ENCODE measurements around the gene SHANK3. TPM values are rescaled to one million over a fixed set of nuclear protein-coding genes. Genes with fewer than 3 reads are reported as not detected.

SHANK3 gene
- total and polyA plus RNA-seq, 2 of the 4 experiments (the other 2 are of a cell fraction): 0.18 to 1.5 TPM

DNA sequence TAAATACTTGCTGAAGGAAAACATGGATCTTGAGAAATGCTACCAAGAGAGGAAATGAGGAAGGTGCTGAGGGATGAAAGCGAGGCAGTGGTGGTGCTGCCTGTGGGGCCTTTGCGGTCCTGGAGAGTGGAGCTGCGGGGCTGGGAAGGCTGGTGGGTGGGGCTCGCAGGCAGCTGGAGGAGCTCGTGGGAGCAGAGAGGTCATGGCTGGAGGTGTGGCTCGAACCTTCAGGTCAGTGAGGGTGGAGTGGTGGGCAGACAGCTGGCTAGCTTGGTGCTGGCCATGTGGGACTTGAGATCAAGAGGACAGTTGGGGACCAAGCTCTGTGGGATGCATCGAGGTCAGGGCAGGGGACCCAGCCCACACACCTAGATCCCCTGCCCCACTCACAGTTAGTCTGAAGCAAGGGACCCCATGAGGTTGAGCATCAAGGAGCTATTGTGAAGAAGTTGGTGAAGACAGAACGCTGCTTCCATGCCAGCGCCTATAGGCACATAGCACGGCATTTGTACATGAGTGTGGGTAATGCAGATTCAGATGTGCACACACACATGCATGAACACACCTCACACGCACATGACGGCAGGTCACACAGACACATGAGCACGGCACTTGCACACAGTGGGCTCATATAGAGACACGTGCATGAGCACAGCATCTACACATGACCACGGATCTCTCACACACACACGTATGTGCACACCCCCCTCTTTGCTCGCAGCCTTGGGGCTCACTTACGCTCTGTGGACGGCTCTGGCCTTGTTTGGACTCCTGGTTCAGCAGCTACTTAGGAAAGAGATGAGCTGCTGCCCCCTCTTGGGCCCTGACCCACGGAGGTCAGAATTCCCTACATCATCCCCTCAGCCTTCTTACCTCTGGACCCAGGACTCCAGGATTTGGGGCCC, 30.4 kb downstream of the SHANK3 start:
- Histone ChIP-seq H4K91ac (ENCODE audit: insufficient read depth, low read depth, low read length) (no peak overlapping the region), H2BK20ac (ENCODE audit: low read depth, low read length) (no peak overlapping the region), H2AFZ (replicated peaks; ENCODE audit: low read length, poor library complexity) (no peak overlapping the region), H4K8ac (ENCODE audit: low read depth in 2 of 2, low read length in 2 of 2) (no peak overlapping the region), H2AK5ac (ENCODE audit: low read depth, low read length) (no peak overlapping the region), H4K5ac (ENCODE audit: low read depth, low read length) (no peak overlapping the region), H2BK15ac (ENCODE audit: low read depth, low read length) (no peak overlapping the region), H3K27me3 (ENCODE audit: control insufficient read depth, insufficient read depth, low read length) (no peaks in the 10 kb centered on the region), H3K9me3 (ENCODE audit: control insufficient read depth, insufficient read depth, low read length) (no peaks in the 10 kb centered on the region), H3K23ac (ENCODE audit: low read depth, low read length) (no peak overlapping the region), H3K4me3 (ENCODE audit: insufficient read depth, low read depth, low read length) (no peak overlapping the region), H3K4ac (ENCODE audit: low read depth, low read length) (no peak overlapping the region), H3K4me2 (ENCODE audit: low read depth, low read length) (no peak overlapping the region), H4K20me1 (ENCODE audit: insufficient read depth, low read length) (peaks cover 15% of the 10 kb centered on the region), H2AK9ac (replicated peaks; ENCODE audit: low read depth, low read length, poor library complexity) (peak overlapping the region; percentile 13), H3K27ac (ENCODE audit: insufficient read depth, low read length) (no peak overlapping the region), H3K18ac (ENCODE audit: low read depth, low read length) (no peak overlapping the region), H3K14ac (replicated peaks; ENCODE audit: low read depth, low read length) (no peak overlapping the region), H3K9me1 (ENCODE audit: insufficient read depth, low read length) (peaks cover 7% of the 10 kb centered on the region; the same call in 1 of the 2 replicates), H3K56ac (ENCODE audit: extremely low read depth, insufficient read depth, low read length) (no peak overlapping the region), H3K79me1 (ENCODE audit: low read depth in 1 of 2, low read length in 2 of 2) (peaks cover 4 to 15% of the 10 kb centered on the region in 2 experiments; a peak in 2 of 4 replicates), H3K4me1 (ENCODE audit: control insufficient read depth, insufficient read depth, low read length) (peaks cover 4% of the 10 kb centered on the region; the same call in 1 of the 2 replicates), H3K9ac (ENCODE audit: low read depth, low read length) (no peak overlapping the region), H2BK120ac (ENCODE audit: low read depth, low read length) (no peak overlapping the region), H2BK5ac (ENCODE audit: low read depth, low read length, poor library complexity, severe bottlenecking) (no peak overlapping the region), H3K36me3 (ENCODE audit: control insufficient read depth, insufficient read depth, low read length) (peaks cover 2% of the 10 kb centered on the region; the same call in 1 of the 2 replicates)
- ChIA-PET POLR2A (ENCODE audit: unreplicated experiment) (no interaction called here), CTCF (no interaction called here)
- intact Hi-C loops (cut with micrococcal nuclease): no loop called here
- dilution Hi-C loops (cut with HindIII; ENCODE audit: low sequenced_read_pairs, unreplicated experiment): no loop called here
- no peak for ATAC-seq (ENCODE audit: low read depth)
- WGBS, 2 experiments (ENCODE audit: extremely low coverage in 2 of 2, insufficient read length in 1 of 2): 95% methylated on average over 4 of the region's 20 CpGs; no CpG with 5 or more reads in 1 of the 2 experiments
- DNase-seq: no peak
- TF ChIP-seq RAD21 (IDR thresholded peaks at IDR 0.05; ENCODE audit: low read length) (no peak), NFE2L2 (IDR thresholded peaks at IDR 0.05; ENCODE audit: low read depth, low read length) (no peak), CHD1 (IDR thresholded peaks at IDR 0.05; ENCODE audit: low read depth, low read length) (no peak), CEBPB (IDR thresholded peaks at IDR 0.05; ENCODE audit: low read depth, low read length) (no peak), MAFK (IDR thresholded peaks at IDR 0.05; ENCODE audit: low read depth, low read length) (no peak), RCOR1 (IDR thresholded peaks at IDR 0.05; ENCODE audit: insufficient replicate concordance, low read length) (no peak), ELK1 (IDR thresholded peaks at IDR 0.05; ENCODE audit: borderline replicate concordance, low read depth, low read length) (no peak), BHLHE40 (IDR thresholded peaks at IDR 0.05; ENCODE audit: low read depth, low read length) (no peak), POLR2A (IDR thresholded peaks at IDR 0.05; ENCODE audit: low read depth, low read length) (no peak), MXI1 (IDR thresholded peaks at IDR 0.05; ENCODE audit: borderline replicate concordance, low read depth, low read length) (no peak), SMC3 (IDR thresholded peaks at IDR 0.05; ENCODE audit: low read depth, low read length) (no peak), MAZ (IDR thresholded peaks at IDR 0.05; ENCODE audit: borderline replicate concordance, low read depth, low read length) (no peak), RFX5 (IDR thresholded peaks at IDR 0.05; ENCODE audit: low read depth, low read length) (no peak)
- TF ChIP-seq, protein P1, sequence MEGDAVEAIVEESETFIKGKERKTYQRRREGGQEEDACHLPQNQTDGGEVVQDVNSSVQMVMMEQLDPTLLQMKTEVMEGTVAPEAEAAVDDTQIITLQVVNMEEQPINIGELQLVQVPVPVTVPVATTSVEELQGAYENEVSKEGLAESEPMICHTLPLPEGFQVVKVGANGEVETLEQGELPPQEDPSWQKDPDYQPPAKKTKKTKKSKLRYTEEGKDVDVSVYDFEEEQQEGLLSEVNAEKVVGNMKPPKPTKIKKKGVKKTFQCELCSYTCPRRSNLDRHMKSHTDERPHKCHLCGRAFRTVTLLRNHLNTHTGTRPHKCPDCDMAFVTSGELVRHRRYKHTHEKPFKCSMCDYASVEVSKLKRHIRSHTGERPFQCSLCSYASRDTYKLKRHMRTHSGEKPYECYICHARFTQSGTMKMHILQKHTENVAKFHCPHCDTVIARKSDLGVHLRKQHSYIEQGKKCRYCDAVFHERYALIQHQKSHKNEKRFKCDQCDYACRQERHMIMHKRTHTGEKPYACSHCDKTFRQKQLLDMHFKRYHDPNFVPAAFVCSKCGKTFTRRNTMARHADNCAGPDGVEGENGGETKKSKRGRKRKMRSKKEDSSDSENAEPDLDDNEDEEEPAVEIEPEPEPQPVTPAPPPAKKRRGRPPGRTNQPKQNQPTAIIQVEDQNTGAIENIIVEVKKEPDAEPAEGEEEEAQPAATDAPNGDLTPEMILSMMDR (conservative IDR thresholded peaks at IDR 0.05; ENCODE audit: low read depth, low read length): no peak
- BruUV-seq (replicated peaks): no TSS peak
- in situ Hi-C loops (cut with MboI; ENCODE audit: low sequenced_read_pairs): no loop called here

Data from IMR-90 (cell line).